Left kidney (tissue), 8 donors: ENCODE measurements around the gene ADAMTS17. TPM values are rescaled to one million over a fixed set of nuclear protein-coding genes. Genes with fewer than 3 reads are reported as not detected.

Source experiments
- DNase-seq: peaks from one replicate; pipeline ENCODE4 v3.0.0-alpha.2; 2013
- long read RNA-seq, 8 donors: transcript quantifications; one replicate each; lab custom pipeline, GENCODE V29; 2026
- polyA plus RNA-seq: library from polyadenylated mRNA; unstranded; fragments of 120-200 nt; gene quantifications from one replicate; pipeline ENCODE4 v1.2.1, GENCODE V29; 2013; ENCODE audit not compliant: insufficient read length

Gene ADAMTS17, protein sequence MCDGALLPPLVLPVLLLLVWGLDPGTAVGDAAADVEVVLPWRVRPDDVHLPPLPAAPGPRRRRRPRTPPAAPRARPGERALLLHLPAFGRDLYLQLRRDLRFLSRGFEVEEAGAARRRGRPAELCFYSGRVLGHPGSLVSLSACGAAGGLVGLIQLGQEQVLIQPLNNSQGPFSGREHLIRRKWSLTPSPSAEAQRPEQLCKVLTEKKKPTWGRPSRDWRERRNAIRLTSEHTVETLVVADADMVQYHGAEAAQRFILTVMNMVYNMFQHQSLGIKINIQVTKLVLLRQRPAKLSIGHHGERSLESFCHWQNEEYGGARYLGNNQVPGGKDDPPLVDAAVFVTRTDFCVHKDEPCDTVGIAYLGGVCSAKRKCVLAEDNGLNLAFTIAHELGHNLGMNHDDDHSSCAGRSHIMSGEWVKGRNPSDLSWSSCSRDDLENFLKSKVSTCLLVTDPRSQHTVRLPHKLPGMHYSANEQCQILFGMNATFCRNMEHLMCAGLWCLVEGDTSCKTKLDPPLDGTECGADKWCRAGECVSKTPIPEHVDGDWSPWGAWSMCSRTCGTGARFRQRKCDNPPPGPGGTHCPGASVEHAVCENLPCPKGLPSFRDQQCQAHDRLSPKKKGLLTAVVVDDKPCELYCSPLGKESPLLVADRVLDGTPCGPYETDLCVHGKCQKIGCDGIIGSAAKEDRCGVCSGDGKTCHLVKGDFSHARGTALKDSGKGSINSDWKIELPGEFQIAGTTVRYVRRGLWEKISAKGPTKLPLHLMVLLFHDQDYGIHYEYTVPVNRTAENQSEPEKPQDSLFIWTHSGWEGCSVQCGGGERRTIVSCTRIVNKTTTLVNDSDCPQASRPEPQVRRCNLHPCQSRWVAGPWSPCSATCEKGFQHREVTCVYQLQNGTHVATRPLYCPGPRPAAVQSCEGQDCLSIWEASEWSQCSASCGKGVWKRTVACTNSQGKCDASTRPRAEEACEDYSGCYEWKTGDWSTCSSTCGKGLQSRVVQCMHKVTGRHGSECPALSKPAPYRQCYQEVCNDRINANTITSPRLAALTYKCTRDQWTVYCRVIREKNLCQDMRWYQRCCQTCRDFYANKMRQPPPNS
- 2.3 TPM for polyA plus RNA-seq
- long read RNA-seq, donor 1 = 0 reads
- long read RNA-seq, donor 2 = 0 reads
- long read RNA-seq, donor 3 = 0 reads
- long read RNA-seq, donor 4 = 0 reads
- long read RNA-seq, donor 5 = 0 reads
- long read RNA-seq, donor 6 = 0 reads
- long read RNA-seq, donor 7 = 0 reads
- long read RNA-seq, donor 8 = 0 reads

GRCh38 chr15:100341750-100342560 is at the start of gene ADAMTS17:
TSS of gene ADAMTS17 (minus strand) at chr15:100341975. CDS start at chr15:100341899, 76 bp downstream.
- DNase-seq = peak; percentile 96

DNA sequence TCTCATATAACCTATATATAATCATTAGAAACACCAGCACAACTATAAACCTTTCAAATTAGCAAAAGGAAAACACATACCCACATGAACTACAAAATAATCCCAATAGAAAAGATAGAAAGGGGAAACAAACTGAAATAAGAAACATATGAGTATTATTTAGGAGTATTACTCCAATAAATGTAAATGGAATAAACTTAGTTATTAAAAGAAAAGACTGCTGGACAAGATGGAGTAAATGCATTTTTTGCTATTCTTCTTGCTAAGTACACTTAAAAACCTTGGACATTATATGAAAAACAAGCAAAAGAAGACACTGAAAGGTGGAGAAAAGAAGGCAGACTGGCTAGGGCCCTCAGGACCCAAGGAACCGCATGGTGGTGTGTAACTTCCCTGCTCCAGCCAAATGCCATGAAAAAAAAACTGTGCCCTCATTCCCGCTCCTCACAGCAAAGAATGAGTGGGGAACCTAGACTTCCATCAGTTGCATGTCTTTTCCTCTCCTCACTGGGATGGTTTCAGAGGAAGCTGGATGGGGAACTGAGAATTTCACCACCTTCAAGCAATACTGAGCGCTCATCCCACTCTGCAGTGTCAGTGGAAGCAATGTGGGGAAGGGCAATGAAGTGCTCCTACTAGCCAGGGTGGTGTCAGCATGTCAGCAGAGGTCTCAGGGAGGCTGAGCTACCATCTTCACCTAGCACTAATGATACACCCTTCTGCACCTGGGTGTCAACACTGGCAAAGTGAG is 43.7 kb upstream of the ADAMTS17 start:
- no peak for DNase-seq

- no peak for DNase-seq
Measured at GRCh38 chr15:100384108-100384410, 42.3 kb upstream of the ADAMTS17 start.

- peak; percentile 12 for DNase-seq
Measured at GRCh38 chr15:100383302-100384107, 41.7 kb upstream of the ADAMTS17 start.

DNA sequence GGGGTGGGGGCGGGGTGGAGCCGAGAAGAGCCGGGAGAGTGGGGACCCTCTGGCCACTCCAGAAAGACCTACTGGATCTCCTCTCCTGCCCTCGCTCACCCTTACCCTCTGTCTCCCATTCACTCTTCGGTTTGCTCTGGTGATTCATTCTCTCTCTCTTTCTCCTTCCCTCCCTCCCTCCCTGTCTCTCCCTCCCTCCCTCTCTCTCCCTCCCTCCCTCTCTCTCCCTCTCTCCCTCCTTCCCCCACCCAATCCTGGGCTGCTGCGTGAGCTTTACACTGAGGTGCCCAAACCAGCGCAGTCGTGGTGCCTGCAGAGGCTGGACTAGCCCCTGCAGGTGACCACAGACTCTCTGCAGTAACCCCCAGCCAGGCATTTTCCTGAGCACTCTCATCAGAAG is 32.2 kb upstream of the ADAMTS17 start:
- no peak for DNase-seq

GRCh38 chr15:100373120-100373896 is 31.5 kb upstream of the ADAMTS17 start:
- DNase-seq = no peak

GRCh38 chr15:100372739-100373119 is 31.0 kb upstream of the ADAMTS17 start:
- no peak for DNase-seq

DNA sequence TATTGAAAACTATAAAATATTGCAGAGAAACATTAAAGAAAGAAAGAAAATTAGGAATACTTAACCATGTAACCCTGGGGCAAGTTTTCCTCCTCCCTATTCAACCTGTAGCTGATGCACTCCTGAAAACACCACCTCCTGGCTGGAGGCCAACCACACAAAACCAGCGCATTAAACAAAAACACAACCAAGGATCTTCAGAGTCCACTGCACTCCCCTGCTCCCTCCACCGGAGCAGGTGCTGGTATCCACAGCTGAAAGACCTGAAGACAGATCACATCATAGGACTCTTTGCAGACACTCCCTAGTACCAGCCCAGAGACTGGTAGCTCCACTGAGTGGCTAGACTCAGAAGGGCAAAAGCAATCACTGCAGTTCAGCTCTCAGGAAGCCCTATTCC is 13.6 kb upstream of the ADAMTS17 start:
- DNase-seq = no peak

DNA sequence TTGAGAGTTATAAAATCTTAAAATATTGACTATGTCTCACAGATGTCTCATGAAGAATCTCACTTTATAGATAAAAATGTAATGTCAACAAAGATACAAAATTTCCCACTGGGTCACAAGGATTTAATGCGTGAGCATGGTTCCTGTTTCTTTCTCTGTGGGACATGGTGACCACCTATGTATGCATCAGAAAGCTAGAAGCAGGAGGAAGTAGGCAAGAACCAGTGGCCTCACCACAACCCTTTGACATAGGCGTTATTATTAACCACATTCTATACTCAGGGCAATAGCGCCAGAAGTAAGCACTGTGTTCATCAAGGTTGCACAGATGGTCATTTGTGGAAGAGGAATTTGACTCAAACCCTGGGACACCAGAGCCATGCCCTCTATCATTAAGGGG is 11.7 kb upstream of the ADAMTS17 start:
- no peak for DNase-seq

DNA sequence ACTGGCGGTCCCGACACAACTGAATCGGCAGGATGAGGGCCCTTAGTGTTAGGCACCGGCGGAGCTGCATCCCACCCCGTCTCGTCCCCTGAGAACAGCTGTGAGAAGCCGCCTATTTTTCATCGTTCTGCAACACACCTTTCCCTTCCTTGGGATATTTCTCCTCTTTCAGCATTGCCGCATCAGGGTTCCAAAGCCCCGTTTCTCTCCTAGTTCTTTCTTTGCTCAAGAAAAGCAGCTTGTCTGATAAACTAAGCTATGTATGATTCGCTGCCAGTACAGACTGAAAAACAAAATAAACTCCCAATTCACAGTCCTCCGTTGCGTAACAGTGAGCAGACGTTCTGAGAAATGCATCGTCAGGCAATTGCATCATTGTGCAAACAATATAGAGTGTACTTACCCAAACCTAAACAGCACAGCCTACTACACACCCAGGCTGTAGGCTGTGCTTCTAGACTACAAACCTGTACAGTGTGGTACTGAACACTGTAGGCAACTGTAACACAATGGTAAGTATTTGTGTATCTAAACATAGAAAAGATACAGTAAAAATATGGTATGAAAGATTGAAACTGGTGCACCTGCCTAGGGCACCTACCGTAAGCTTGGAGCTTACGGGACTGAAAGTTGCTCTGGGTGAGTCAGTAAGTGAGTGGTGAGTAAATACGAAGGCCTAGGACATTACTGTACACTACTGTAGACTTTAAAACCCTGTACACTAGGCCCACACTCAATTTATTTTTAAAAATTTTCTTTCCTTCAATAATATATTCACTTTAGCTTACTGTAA is 8.9 kb upstream of the ADAMTS17 start:
- no peak for DNase-seq

DNA sequence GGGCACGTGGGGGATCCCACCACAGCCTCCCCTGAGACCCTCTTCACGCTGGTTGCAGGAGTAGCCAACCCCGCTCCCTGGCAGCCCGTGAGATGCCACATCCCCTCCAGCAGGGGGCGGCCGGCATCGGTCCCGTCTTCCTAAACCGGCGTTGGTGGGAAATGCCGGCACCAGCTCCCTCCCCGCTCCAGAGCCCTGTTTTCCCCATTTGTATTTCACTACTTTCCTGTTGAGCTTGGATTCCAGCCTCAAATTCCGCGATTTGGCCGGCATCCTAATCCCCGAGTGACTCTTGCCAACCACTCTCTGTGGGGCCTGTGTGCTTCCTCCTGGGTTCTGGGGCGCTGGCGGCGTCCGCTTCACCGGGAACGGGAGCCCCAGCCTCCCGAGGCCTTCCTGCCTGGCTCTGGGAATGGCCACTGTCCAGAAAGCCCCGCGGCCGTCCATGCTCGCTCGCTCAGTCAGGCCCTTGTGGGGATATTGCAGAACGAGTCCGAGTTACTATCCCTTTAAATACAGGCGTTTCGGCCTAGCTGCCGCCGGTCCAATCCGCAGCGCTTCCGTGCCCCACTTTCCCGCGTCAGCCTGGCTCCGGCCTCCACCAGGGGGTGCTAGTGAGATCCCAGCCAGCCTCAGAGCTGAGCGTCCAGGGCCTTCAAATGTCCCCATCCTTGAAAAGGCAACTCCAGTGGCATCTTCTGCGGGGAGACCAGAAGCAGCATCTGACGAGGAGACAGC is 8.1 kb upstream of the ADAMTS17 start:
- DNase-seq = peak; percentile 91

- DNase-seq = no peak
Measured at GRCh38 chr15:100349321-100349695, 7.5 kb upstream of the ADAMTS17 start.

- no peak for DNase-seq
Measured at GRCh38 chr15:100348578-100348977, 6.8 kb upstream of the ADAMTS17 start.

DNA sequence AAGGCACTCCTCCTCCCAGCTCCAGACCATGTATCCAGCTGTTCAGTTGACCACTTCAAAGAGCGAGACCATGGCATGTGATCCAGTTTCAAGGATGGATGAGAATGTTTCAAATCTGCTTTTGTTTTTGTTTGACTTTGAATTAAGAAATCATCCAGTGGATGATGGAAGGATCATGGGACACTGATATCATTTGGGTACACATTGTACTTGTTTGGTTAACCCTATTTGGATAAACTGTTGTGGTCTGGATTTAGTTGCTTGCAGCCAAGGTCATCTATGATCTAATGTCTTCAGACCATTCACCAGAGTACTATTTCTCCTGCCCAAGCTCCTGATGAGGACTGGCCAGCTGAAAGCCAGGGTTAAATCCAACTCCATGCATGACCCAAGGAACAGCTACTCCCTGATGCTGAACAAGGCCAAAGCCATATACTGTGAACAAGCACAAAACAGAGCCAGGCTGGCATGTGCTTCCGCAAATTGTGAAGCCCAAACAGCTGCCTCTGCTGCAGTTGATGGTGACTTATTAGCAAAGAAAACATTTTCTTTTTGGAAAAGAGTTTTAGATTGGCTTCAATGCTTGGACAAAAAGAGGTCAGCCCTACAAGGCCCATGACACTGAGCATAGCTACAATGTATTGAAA is 5.2 kb upstream of the ADAMTS17 start:
- no peak for DNase-seq

- no peak for DNase-seq
Measured at GRCh38 chr15:100345438-100345837, 3.7 kb upstream of the ADAMTS17 start.

GRCh38 chr15:100343251-100343650 is 1.5 kb upstream of the ADAMTS17 start:
- DNase-seq = no peak

DNA sequence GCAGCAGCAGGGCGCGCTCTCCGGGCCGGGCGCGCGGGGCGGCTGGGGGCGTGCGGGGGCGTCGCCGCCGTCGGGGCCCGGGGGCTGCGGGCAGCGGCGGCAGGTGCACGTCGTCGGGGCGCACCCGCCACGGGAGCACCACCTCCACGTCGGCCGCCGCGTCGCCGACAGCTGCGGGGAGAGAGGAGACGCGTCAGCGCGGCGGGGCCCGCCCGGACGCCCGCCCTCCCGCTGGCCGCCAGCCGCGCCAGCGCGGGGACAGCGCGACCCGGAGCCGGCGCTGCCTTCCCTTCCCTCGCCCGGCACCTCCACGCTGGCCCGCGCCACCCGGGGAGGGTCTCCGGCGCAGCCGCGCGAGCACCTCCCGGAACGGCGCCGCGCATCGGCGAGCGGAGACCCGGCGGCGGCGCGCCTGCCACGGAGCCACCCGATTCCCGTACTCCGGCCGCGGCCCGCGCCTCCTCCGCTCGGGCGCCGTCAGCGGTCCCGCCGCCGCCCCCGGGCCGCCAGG is 481 bp downstream of the ADAMTS17 start:
- no peak for DNase-seq
